ENCODE results near the gene EDA. TPM values are rescaled to one million over a fixed set of nuclear protein-coding genes. Genes with fewer than 3 reads are reported as not detected.

Gene EDA
- total RNA-seq, 1 donor from 2014 or later = 6.1 TPM

GRCh38 chrX:69795702-69796101 lies 179.8 kb downstream of the EDA start:
- Histone ChIP-seq H3K36me3 (no peaks in the 10 kb centered on the region), H3K9me3 (no peaks in the 10 kb centered on the region), H3K27me3 (no peaks in the 10 kb centered on the region), H3K4me1 (no peaks in the 10 kb centered on the region), H3K4me3 (no peak overlapping the region), H3K27ac (no peak overlapping the region)
- no peak for TF ChIP-seq POLR2A (IDR thresholded peaks at IDR 0.05)
- no peak for TF ChIP-seq POLR2AphosphoS5 (IDR thresholded peaks at IDR 0.05; ENCODE audit: insufficient read depth in 1 of 2, low read depth in 1 of 2)
- TF ChIP-seq, protein P1, sequence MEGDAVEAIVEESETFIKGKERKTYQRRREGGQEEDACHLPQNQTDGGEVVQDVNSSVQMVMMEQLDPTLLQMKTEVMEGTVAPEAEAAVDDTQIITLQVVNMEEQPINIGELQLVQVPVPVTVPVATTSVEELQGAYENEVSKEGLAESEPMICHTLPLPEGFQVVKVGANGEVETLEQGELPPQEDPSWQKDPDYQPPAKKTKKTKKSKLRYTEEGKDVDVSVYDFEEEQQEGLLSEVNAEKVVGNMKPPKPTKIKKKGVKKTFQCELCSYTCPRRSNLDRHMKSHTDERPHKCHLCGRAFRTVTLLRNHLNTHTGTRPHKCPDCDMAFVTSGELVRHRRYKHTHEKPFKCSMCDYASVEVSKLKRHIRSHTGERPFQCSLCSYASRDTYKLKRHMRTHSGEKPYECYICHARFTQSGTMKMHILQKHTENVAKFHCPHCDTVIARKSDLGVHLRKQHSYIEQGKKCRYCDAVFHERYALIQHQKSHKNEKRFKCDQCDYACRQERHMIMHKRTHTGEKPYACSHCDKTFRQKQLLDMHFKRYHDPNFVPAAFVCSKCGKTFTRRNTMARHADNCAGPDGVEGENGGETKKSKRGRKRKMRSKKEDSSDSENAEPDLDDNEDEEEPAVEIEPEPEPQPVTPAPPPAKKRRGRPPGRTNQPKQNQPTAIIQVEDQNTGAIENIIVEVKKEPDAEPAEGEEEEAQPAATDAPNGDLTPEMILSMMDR (IDR thresholded peaks at IDR 0.05) = no peak
- intact Hi-C loops (cut with DNase I) = no loop called here
- no peak for DNase-seq (ENCODE audit: extremely low spot score in 2 of 2)

DNA sequence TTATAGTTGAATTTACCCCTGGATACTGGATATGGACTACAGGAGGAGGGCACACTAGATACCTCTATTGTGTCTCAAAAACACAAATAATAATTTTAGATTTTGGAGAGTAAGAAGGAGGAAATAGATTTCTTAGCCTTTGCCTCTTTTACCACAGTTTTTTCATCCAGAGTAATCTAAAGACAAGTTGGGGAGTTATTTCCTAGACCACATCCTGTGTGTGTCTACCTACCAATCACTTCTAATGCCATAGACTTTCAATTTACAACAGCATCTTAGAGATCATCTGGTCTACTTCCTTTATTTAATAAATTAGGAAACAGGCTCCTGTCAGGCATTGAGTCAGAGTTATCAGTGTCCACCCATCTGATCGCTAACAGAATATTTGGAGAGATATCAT lies 191.5 kb downstream of the EDA start:
- intact Hi-C loops (cut with DNase I) = no loop called here
- no peaks in the 10 kb centered on the region for H3K36me3 ChIP-seq

DNA sequence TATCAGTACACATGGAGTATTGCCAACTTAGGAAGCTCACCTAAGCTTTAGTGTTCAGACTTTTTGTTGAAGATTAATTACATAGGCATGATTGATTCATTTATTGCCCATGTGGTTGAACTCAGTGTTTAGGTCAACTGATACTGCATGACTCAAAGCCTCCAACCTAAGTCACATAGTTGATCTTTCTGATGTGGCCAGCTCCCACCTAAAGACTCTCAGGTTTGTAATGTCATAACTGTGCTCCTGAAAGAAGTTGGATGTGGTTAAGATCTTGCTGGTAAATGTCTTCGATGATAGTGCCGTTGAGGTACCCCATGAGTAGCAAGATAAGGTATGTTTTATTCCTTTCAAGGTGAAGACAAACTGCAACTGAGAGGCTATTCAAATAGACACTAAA lies 192.5 kb downstream of the EDA start:
- DNase-seq (ENCODE audit: extremely low spot score in 2 of 2) = no peak
- Histone ChIP-seq H3K27ac (no peak overlapping the region), H3K36me3 (no peaks in the 10 kb centered on the region), H3K4me1 (no peaks in the 10 kb centered on the region), H3K4me3 (no peak overlapping the region), H3K27me3 (no peaks in the 10 kb centered on the region), H3K9me3 (no peaks in the 10 kb centered on the region)
- intact Hi-C loops (cut with DNase I) = no loop called here
- TF ChIP-seq POLR2A (IDR thresholded peaks at IDR 0.05) (no peak), POLR2AphosphoS5 (IDR thresholded peaks at IDR 0.05; ENCODE audit: insufficient read depth in 1 of 2, low read depth in 1 of 2) (no peak)
- TF ChIP-seq, protein P1 (IDR thresholded peaks at IDR 0.05) = no peak

More for the DNA sequence above, 191.5 kb downstream of the EDA start:
- DNase-seq (ENCODE audit: extremely low spot score in 2 of 2) = no peak
- H3K4me1 ChIP-seq = no peaks in the 10 kb centered on the region
- no peaks in the 10 kb centered on the region for H3K27me3 ChIP-seq
- no peak overlapping the region for H3K4me3 ChIP-seq
- no peaks in the 10 kb centered on the region for H3K9me3 ChIP-seq
- TF ChIP-seq, protein P1 (IDR thresholded peaks at IDR 0.05) = no peak
- no peak for TF ChIP-seq POLR2AphosphoS5 (IDR thresholded peaks at IDR 0.05; ENCODE audit: insufficient read depth in 1 of 2, low read depth in 1 of 2)
- no peak for TF ChIP-seq POLR2A (IDR thresholded peaks at IDR 0.05)
- no peak overlapping the region for H3K27ac ChIP-seq

DNA sequence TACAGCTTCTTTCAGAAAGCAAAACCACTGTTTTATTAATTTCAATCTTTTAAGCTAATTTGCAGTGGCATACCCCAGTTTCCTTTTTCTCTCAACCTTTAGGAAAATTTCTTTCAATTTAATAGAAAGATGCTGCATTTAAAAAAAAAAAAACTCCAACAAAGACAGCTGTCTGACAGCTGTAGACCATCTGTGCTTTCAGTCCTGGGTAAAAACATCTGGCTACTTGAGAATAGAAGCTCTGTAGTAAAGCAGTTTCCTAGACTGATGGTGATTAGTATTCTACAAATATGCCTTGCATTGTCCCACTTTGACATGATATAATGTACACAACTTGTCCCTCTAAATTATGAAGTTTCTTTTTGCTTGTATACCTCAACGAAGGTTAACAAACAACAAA lies 197.8 kb downstream of the EDA start:
- no peaks in the 10 kb centered on the region for H3K36me3 ChIP-seq
- H3K4me1 ChIP-seq = no peaks in the 10 kb centered on the region
- TF ChIP-seq POLR2AphosphoS5 (IDR thresholded peaks at IDR 0.05; ENCODE audit: insufficient read depth in 1 of 2, low read depth in 1 of 2) (no peak), POLR2A (IDR thresholded peaks at IDR 0.05) (no peak)
- TF ChIP-seq, protein P1 (IDR thresholded peaks at IDR 0.05) = no peak
- no peak for DNase-seq (ENCODE audit: extremely low spot score in 2 of 2)
- intact Hi-C loops (cut with DNase I) = no loop called here
- H3K9me3 ChIP-seq = no peaks in the 10 kb centered on the region
- no peak overlapping the region for H3K4me3 ChIP-seq
- H3K27ac ChIP-seq = no peak overlapping the region
- H3K27me3 ChIP-seq = no peaks in the 10 kb centered on the region

GRCh38 chrX:69815063-69815462 lies 199.2 kb downstream of the EDA start:
- H3K4me3 ChIP-seq = no peak overlapping the region
- TF ChIP-seq POLR2A (IDR thresholded peaks at IDR 0.05) (no peak), POLR2AphosphoS5 (IDR thresholded peaks at IDR 0.05; ENCODE audit: insufficient read depth in 1 of 2, low read depth in 1 of 2) (no peak)
- TF ChIP-seq, protein P1 (IDR thresholded peaks at IDR 0.05) = no peak
- no peaks in the 10 kb centered on the region for H3K9me3 ChIP-seq
- no peaks in the 10 kb centered on the region for H3K4me1 ChIP-seq
- intact Hi-C loops (cut with DNase I) = no loop called here
- no peak overlapping the region for H3K27ac ChIP-seq
- no peaks in the 10 kb centered on the region for H3K36me3 ChIP-seq
- no peaks in the 10 kb centered on the region for H3K27me3 ChIP-seq
- no peak for DNase-seq (ENCODE audit: extremely low spot score in 2 of 2)

Measured in vagina (tissue), 2 donors.